HepG2 (cell line): ENCODE measurements around the gene TEC.

Source experiments
- CREB1 ChIP-seq, 2 experiments: fragments of 450-650 bp in 1 of 2; IDR thresholded peaks; 2 replicates each; pipeline ENCODE4 v1.6.1; 2016 to 2017; ENCODE audit warnings: control low read depth in 1 of 2, mild to moderate bottlenecking in 1 of 2, missing compliant biosample characterization in 1 of 2, missing genetic modification characterization in 1 of 2
- IKZF1 ChIP-seq: fragments of 450-650 bp; IDR thresholded peaks from 2 replicates; pipeline ENCODE4 v1.7.1; 2016
- KLF16 ChIP-seq, 2 experiments: sonication (generic) in 1 of 2; formaldehyde crosslinking in 1 of 2; IDR thresholded peaks; 2 replicates each; pipeline versions ENCODE4 v1.6.1 to v1.8.0; 2016 to 2023; ENCODE audit warnings: missing genetic modification reagents in 2 of 2, missing compliant biosample characterization in 1 of 2
- MTA3 ChIP-seq: sonication (generic); formaldehyde crosslinking; IDR thresholded peaks from 2 replicates; pipeline ENCODE4 v1.4.0; 2020; ENCODE audit warnings: missing genetic modification reagents
- RBFOX2 ChIP-seq: fragments of 200-400 bp; formaldehyde crosslinking; IDR thresholded peaks from 2 replicates; pipeline ENCODE4 v1.6.1; 2017; ENCODE audit warnings: low read depth, mild to moderate bottlenecking, low read length
- TAF15 ChIP-seq: fragments of 200-400 bp; formaldehyde crosslinking; IDR thresholded peaks from one replicate; pipeline ENCODE4 v1.6.1; 2018; ENCODE audit warnings: mild to moderate bottlenecking, low read depth, low read length; ENCODE audit not compliant: poor library complexity, severe bottlenecking
- ZNF329 ChIP-seq: sonication (generic); formaldehyde crosslinking; IDR thresholded peaks from 2 replicates; pipeline ENCODE4 v1.9.0; 2021; ENCODE audit warnings: low read depth, mild to moderate bottlenecking, missing genetic modification reagents
- ZNF878 ChIP-seq: sonication (generic); formaldehyde crosslinking; IDR thresholded peaks from 2 replicates; pipeline ENCODE4 v1.8.1; 2023; ENCODE audit warnings: mild to moderate bottlenecking, missing genetic modification reagents, moderate library complexity
- TF ChIP-seq, protein P1 (sequence below): sonication (generic); formaldehyde crosslinking; conservative IDR thresholded peaks from 2 replicates; pipeline ENCODE4 v1.5.0; 2020; ENCODE audit warnings: missing genetic modification reagents
- TF ChIP-seq, protein P2 (sequence below): sonication (generic); formaldehyde crosslinking; IDR thresholded peaks from 2 replicates; pipeline ENCODE4 v1.4.0; 2020; ENCODE audit warnings: missing genetic modification reagents

DNA sequence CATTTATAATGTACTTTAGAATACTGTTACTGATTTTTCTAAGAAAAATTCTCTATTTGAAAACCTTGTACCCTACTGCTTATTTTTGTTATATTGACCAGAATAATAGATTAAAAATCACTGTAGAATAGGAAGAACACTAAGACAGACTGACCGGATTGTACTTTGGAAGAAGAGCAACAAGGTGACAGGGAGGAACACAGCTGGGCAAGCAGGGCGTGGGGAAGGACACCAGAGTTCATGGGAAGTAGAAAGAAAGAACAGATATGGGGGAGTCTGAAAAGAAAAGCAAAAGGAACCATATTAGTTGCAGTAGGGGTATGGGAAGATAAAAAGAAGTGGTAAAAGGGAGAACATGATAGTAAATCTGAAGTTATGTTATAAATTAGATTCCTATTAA lies 174.2 kb downstream of the TEC start:
- TF ChIP-seq ZNF329 (CRISPR knock-in tag) (no peak), ZNF878 (CRISPR knock-in tag) (no peak), TAF15 (no peak), KLF16 (CRISPR knock-in tag; IDR thresholded peaks at IDR 0.05) (no peak), MTA3 (CRISPR knock-in tag) (no peak), RBFOX2 (no peak), CREB1 (IDR thresholded peaks at IDR 0.05) (no peak), CREB1 (CRISPR knock-in tag; IDR thresholded peaks at IDR 0.05) (no peak), IKZF1 (no peak)
- TF ChIP-seq, protein P1, sequence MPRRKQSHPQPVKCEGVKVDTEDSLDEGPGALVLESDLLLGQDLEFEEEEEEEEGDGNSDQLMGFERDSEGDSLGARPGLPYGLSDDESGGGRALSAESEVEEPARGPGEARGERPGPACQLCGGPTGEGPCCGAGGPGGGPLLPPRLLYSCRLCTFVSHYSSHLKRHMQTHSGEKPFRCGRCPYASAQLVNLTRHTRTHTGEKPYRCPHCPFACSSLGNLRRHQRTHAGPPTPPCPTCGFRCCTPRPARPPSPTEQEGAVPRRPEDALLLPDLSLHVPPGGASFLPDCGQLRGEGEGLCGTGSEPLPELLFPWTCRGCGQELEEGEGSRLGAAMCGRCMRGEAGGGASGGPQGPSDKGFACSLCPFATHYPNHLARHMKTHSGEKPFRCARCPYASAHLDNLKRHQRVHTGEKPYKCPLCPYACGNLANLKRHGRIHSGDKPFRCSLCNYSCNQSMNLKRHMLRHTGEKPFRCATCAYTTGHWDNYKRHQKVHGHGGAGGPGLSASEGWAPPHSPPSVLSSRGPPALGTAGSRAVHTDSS: no peak
- TF ChIP-seq, protein P2, sequence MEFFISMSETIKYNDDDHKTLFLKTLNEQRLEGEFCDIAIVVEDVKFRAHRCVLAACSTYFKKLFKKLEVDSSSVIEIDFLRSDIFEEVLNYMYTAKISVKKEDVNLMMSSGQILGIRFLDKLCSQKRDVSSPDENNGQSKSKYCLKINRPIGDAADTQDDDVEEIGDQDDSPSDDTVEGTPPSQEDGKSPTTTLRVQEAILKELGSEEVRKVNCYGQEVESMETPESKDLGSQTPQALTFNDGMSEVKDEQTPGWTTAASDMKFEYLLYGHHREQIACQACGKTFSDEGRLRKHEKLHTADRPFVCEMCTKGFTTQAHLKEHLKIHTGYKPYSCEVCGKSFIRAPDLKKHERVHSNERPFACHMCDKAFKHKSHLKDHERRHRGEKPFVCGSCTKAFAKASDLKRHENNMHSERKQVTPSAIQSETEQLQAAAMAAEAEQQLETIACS (CRISPR knock-in tag): no peak
